ENCODE results near the gene PCNX2. TPM values are rescaled to one million over a fixed set of nuclear protein-coding genes. Genes with fewer than 3 reads are reported as not detected.

PCNX2 gene
- total and polyA plus RNA-seq, 10 of the 15 experiments (the other 5 are each of a cell fraction or from before 2014, with no cell fraction given): 2.1 to 16.4 (median 8.1) TPM

GRCh38 chr1:233005703-233006102 is 289.8 kb downstream of the PCNX2 start:
- CTCF ChIA-PET: interaction anchor here (0.6 kb wide), 1 partner anchor 1106 kb away, joined by 3 read pairs; no protein-coding TSS in a partner anchor
- DNase-seq (ENCODE audit: low read depth, low spot score): no peak
- FAIRE-seq: no peak
- no TSS peak for BruUV-seq (replicated peaks)
- intact Hi-C loops (cut with micrococcal nuclease; ENCODE audit: unreplicated experiment) (no loop called here), in situ Hi-C loops (cut with MboI) (no loop called here)
- H2AFZ ChIP-seq (ENCODE audit: control insufficient read depth, low read depth, low read length): no peak overlapping the region
- ATAC-seq: no peak
- TF ChIP-seq MEF2A (IDR thresholded peaks at IDR 0.05; ENCODE audit: insufficient read depth, low read depth, low read length) (no peak), SREBF1 (IDR thresholded peaks at IDR 0.05; ENCODE audit: low read length) (no peak), MYB (IDR thresholded peaks at IDR 0.05; ENCODE audit: borderline replicate concordance, low read depth, low read length) (no peak), HDAC6 (IDR thresholded peaks at IDR 0.05; ENCODE audit: unreplicated experiment) (no peak), STAT3 (IDR thresholded peaks at IDR 0.05; ENCODE audit: low read depth, low read length) (no peak), PBX3 (IDR thresholded peaks at IDR 0.05; ENCODE audit: insufficient replicate concordance, low read depth, low read length) (no peak), PKNOX1 (IDR thresholded peaks at IDR 0.05) (no peak), BMI1 (IDR thresholded peaks at IDR 0.05; ENCODE audit: borderline replicate concordance) (no peak), SIX5 (IDR thresholded peaks at IDR 0.05; ENCODE audit: low read depth, low read length, severe bottlenecking) (no peak), MEF2B (IDR thresholded peaks at IDR 0.05; ENCODE audit: partially characterized antibody, poor library complexity, severe bottlenecking) (no peak), E2F8 (IDR thresholded peaks at IDR 0.05; ENCODE audit: low read depth, partially characterized antibody) (no peak), RCOR1 (conservative IDR thresholded peaks at IDR 0.05; ENCODE audit: low read depth, low read length) (no peak), IRF4 (IDR thresholded peaks at IDR 0.05; ENCODE audit: low read depth, low read length) (no peak), TCF12 (IDR thresholded peaks at IDR 0.05; ENCODE audit: low read depth, low read length) (no peak), ESRRA (IDR thresholded peaks at IDR 0.05; ENCODE audit: low read length) (no peak), POLR2AphosphoS2 (IDR thresholded peaks at IDR 0.05; ENCODE audit: low read depth, low read length) (no peak)
- H3K36me3 ChIP-seq (ENCODE audit: control insufficient read depth in 2 of 2, insufficient read depth in 2 of 2, low read length in 1 of 2): no peaks in the 10 kb centered on the region
- H3K4me1 ChIP-seq (ENCODE audit: control insufficient read depth, insufficient read depth, low read length): no peaks in the 10 kb centered on the region
- no peaks in the 10 kb centered on the region for H4K20me1 ChIP-seq (ENCODE audit: control insufficient read depth, insufficient read depth)
- SMC1A ChIA-PET (ENCODE audit: uncharacterized antibody, unreplicated experiment): interaction anchor here (1.4 kb wide), 1 partner anchor 74 kb away, joined by 4 read pairs; no protein-coding TSS in a partner anchor
- no peak overlapping the region for H3K9ac ChIP-seq (ENCODE audit: control insufficient read depth, insufficient read depth, low read length)
- H3K9me3 ChIP-seq (replicated peaks; ENCODE audit: control insufficient read depth, insufficient read depth, low read length): no peaks in the 10 kb centered on the region
- 81% methylated on average over 8 of the region's 8 CpGs for WGBS (ENCODE audit: insufficient coverage, insufficient replicate concordance, low lambda C conversion rate, missing lambda C conversion rate)
- H3K4me2 ChIP-seq (ENCODE audit: control insufficient read depth, insufficient read depth): no peak overlapping the region
- no peaks in the 10 kb centered on the region for H3K27me3 ChIP-seq (replicated peaks in 1 of 2; ENCODE audit: control insufficient read depth in 2 of 2, insufficient read depth in 2 of 2, low read length in 1 of 2)
- RAD21 ChIA-PET (ENCODE audit: unreplicated experiment): no interaction called here
- no peak overlapping the region for H3K27ac ChIP-seq (ENCODE audit: control insufficient read depth, insufficient read depth)
- no peaks in the 10 kb centered on the region for H3K79me2 ChIP-seq (ENCODE audit: control insufficient read depth, insufficient read depth, low read length)
- no peak overlapping the region for H3K4me3 ChIP-seq
- POLR2A ChIA-PET: no interaction called here

All from GM12878 (cell line).